GM12878 (cell line): ENCODE measurements around the gene PRICKLE4.

Experiments
- CBX3 ChIP-seq: fragments of 200-600 bp; sonication (generic); IDR thresholded peaks from 2 replicates; pipeline ENCODE4 v1.6.1; 2016; ENCODE audit warnings: low read depth, borderline replicate concordance
- FOXK2 ChIP-seq: fragments of 450-650 bp; IDR thresholded peaks from 2 replicates; pipeline ENCODE4 v1.6.1; 2017; ENCODE audit warnings: mild to moderate bottlenecking, moderate library complexity
- HCFC1 ChIP-seq: fragments of 150-350 bp; IDR thresholded peaks from 2 replicates; pipeline ENCODE4 v1.6.1; 2014; ENCODE audit warnings: low read length
- SMAD1 ChIP-seq: fragments of 450-650 bp; IDR thresholded peaks from 2 replicates; pipeline ENCODE4 v1.6.1; 2018; ENCODE audit warnings: mild to moderate bottlenecking, low read depth; ENCODE audit not compliant: partially characterized antibody
- SP1 ChIP-seq: IDR thresholded peaks from one replicate; pipeline ENCODE4 v1.6.1; 2011; ENCODE audit warnings: low read depth, low read length
- TARDBP ChIP-seq: IDR thresholded peaks from 2 replicates; pipeline ENCODE4 v1.6.1; 2016; ENCODE audit warnings: borderline replicate concordance
- TF ChIP-seq, protein P1 (sequence below): fragments of 450-650 bp; IDR thresholded peaks from 2 replicates; pipeline ENCODE4 v1.6.1; 2017; ENCODE audit warnings: mild to moderate bottlenecking

DNA sequence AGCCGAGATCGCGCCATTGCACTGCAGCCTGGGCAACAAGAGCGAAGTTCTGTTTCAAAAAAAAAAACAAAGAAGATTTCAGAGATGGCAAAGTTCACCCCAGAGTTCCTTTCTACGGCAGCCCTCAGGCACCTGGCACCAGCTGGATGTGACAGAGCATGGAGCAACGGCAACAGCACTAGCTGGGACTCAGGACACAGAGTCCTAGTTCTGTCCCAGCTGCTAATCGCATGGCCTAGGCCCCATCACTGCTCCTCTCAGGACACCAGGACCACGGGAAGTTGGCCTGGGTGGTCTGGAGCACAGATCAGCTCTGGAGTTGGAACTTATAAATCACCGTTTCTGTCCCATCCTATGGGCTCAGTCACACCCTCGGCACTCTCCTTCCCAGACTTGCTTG lies 34.5 kb upstream of the PRICKLE4 start:
- TF ChIP-seq TARDBP (no peak), FOXK2 (no peak), CBX3 (no peak), HCFC1 (no peak), SP1 (no peak), SMAD1 (no peak)
- TF ChIP-seq, protein P1, sequence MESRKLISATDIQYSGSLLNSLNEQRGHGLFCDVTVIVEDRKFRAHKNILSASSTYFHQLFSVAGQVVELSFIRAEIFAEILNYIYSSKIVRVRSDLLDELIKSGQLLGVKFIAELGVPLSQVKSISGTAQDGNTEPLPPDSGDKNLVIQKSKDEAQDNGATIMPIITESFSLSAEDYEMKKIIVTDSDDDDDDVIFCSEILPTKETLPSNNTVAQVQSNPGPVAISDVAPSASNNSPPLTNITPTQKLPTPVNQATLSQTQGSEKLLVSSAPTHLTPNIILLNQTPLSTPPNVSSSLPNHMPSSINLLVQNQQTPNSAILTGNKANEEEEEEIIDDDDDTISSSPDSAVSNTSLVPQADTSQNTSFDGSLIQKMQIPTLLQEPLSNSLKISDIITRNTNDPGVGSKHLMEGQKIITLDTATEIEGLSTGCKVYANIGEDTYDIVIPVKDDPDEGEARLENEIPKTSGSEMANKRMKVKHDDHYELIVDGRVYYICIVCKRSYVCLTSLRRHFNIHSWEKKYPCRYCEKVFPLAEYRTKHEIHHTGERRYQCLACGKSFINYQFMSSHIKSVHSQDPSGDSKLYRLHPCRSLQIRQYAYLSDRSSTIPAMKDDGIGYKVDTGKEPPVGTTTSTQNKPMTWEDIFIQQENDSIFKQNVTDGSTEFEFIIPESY: no peak
